Upper lobe of left lung (tissue), 4 donors: ENCODE data around the gene PPP1R9A.

Experiments used
- POLR2A ChIP-seq, 4 donors: fragments of 450-650 bp; IDR thresholded peaks; one replicate each; pipeline ENCODE4 v1.5.1; 2016 to 2017; ENCODE audit warnings: antibody characterized with exemption in 4 of 4, mild to moderate bottlenecking in 2 of 4
- POLR2AphosphoS5 ChIP-seq, 2 donors: sonication (generic); formaldehyde crosslinking; IDR thresholded peaks; one replicate each; pipeline ENCODE4 v1.5.1; 2017; ENCODE audit warnings: antibody characterized with exemption in 2 of 2
- TF ChIP-seq, protein P1 (sequence below), 6 experiments: fragments of 450-650 bp in 4 of 6; fragments of 200-600 bp in 2 of 6; sonication (generic) in 2 of 6; IDR thresholded peaks; one replicate each; pipeline ENCODE4 v1.5.1; 2016 to 2019; ENCODE audit warnings: antibody characterized with exemption in 6 of 6

DNA sequence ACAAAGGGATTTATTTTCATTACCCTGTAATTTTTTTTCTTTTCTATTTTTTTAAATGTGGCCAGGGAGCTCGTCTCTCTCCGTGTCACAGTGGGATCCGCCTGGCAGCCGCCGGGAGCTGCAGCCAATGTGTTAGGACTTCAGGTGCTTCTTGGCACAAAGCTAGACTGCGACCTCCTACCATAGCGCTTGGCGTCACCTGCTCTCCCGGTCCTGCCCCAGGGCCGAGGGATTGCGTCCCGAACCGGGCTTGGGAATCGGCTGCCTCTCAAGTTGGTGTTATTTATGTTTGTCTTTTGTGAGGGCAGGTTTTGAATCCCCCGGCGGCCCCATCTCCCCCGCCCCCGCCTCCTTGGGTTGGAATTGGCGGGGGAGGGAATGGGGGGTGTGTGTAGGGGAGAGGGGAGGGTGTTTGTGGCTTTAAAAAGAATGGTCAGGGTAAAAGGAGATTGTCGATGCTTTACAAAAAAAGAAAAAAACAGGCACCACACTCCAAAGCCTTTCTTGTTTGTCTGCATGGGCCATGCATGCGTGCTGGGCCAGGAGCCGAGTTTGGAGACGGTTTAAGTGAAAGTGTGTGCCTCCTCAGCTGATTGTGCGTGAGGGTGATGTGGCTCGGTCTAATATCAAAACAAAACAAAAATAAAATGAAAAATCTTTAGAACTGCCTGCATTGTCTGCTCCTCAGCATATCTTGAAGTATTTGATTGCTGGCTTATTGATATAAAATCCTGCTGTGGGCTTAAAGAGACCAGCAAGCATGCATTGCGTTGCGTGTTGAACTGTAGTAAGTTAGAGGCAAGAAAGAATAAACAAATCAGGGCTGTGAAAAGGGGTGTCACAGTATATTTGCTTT is 1.2 kb downstream of the PPP1R9A start:
- TF ChIP-seq, protein P1, sequence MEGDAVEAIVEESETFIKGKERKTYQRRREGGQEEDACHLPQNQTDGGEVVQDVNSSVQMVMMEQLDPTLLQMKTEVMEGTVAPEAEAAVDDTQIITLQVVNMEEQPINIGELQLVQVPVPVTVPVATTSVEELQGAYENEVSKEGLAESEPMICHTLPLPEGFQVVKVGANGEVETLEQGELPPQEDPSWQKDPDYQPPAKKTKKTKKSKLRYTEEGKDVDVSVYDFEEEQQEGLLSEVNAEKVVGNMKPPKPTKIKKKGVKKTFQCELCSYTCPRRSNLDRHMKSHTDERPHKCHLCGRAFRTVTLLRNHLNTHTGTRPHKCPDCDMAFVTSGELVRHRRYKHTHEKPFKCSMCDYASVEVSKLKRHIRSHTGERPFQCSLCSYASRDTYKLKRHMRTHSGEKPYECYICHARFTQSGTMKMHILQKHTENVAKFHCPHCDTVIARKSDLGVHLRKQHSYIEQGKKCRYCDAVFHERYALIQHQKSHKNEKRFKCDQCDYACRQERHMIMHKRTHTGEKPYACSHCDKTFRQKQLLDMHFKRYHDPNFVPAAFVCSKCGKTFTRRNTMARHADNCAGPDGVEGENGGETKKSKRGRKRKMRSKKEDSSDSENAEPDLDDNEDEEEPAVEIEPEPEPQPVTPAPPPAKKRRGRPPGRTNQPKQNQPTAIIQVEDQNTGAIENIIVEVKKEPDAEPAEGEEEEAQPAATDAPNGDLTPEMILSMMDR (IDR thresholded peaks at IDR 0.05): no peak
- peak in 1 of 4 donors; percentile 46 for TF ChIP-seq POLR2A (IDR thresholded peaks at IDR 0.05)
- TF ChIP-seq POLR2AphosphoS5 (IDR thresholded peaks at IDR 0.05): no peak
